Stimulated activated CD8-positive, alpha-beta memory T cell treated with anti-CD3 and anti-CD28 coated beads, Interleukin-2, amount 100 ng/mL, for 48 hours (primary cell): Measurements from ENCODE around the gene TBX6.
"Not testable (repeated sequence)": the region's sequence is repeated elsewhere in the genome, so short reads cannot be mapped to it uniquely, and the experiment has no call there.

Experiments used
- DNase-seq, 2 donors: peaks; one replicate each; pipeline ENCODE4 v3.0.0-alpha.2; 2020; ENCODE audit warnings: low read depth in 2 of 2

TBX6 gene, protein sequence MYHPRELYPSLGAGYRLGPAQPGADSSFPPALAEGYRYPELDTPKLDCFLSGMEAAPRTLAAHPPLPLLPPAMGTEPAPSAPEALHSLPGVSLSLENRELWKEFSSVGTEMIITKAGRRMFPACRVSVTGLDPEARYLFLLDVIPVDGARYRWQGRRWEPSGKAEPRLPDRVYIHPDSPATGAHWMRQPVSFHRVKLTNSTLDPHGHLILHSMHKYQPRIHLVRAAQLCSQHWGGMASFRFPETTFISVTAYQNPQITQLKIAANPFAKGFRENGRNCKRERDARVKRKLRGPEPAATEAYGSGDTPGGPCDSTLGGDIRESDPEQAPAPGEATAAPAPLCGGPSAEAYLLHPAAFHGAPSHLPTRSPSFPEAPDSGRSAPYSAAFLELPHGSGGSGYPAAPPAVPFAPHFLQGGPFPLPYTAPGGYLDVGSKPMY

DNA sequence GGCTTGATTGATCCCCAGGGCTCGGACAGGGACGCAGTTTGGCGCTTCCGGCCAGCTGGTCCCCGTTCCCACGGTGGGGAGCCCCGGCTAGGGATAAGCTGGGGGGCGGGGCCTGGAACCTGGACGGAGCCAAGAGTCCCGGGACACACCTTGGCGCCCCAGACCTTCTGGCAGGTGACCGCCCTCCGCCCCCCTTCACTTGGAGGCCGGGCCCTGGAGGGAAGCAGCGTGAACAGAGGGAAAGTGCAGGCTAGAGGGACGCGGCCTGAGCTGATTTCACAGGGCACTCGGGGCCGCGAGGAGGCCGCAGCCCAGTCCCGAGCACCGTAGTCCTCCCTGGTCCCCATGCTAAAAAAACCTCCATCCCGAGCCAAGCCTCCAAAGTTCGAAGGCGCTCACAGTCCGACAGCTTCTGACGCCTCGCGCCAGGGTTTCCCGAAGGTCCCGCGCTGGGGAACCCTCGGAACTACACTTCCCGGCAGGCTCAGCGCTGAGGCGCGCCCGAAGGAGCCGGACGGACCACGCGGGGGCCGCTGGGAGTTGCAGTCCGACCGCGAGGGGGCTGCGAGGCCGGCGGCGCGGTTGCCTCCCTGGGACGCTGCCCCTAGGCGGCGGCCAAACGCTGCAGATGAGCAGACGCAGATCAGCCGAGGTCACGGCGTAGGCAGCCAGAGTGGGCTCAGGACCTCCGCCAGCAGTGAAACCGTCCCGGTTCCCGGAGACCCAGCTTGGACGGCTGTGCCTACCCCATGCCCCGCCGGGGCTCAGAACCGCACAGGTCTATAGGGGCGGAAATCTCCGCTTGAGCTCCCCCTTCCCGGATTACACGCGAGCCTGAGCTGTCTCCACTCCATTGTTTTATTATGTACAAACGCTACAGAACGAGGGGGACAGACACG, at the start of gene TBX6:
Gene TBX6, minus strand, starts transcription at position 451 of the 899 bp plus-strand sequence. CDS start 731 bp downstream, outside the sequence.
- DNase-seq, result peak; percentile 89 to 95

DNA sequence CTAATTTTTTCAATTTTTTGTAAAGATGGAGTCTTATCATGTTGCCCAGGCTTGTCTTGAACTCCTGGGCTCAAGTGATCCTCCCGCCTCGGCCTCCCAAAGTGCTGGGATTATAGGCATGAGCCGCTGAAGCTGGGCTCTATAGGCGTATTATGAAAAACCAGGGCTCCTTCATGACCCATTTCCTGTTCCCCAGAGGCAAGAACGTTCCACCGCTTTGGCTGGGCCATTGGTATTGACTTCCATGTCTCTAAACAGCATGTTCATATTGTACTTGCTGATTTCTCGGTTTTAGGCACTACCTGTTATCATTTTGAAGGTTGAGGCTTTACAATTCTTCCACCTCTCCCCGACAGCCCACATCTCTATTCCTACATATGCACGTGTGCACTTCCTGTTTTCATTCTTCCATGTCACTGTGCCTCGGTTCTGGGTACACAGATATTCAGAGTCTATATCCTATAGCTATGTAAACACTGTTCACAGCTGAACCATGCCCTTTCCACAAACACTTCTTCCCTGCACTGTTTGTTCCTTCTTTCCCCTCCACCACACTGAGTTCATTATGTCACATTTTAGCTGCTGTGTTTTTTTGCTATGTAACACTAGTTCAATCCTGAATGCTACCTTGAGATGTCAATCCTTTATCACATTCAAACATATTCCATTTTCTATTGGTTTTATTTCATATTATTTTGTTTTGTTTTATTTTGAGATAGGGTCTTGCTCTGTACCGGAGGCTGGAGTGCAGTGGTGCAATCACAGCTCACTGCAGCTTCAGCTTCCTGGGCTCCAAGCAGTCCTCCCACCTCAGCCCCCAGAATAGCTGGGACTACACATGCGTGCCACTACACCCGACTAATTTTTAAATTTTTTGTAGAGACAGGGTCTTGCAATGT, 48.1 kb upstream of the TBX6 start:
- no peak for DNase-seq

DNA sequence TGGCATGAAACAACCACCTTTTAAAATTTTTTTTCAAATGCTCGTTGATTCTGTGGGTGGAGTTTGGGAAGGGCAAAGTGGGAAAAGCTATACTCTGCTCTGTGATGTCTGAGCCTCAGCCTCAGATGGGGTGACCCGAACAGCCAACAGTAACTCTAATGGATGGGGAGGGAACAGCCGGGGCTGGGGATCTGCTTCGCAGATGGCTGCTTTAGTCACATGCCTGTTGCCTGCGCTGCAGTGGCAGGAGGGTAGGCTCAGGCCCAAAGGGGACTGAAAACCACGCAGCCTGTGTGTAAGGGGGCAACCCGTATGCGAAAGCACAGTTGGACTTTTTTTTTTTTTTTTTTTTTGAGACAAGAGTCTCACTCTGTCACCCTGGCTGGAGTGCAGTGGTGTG, 46.2 kb upstream of the TBX6 start:
- no peak for DNase-seq

DNA sequence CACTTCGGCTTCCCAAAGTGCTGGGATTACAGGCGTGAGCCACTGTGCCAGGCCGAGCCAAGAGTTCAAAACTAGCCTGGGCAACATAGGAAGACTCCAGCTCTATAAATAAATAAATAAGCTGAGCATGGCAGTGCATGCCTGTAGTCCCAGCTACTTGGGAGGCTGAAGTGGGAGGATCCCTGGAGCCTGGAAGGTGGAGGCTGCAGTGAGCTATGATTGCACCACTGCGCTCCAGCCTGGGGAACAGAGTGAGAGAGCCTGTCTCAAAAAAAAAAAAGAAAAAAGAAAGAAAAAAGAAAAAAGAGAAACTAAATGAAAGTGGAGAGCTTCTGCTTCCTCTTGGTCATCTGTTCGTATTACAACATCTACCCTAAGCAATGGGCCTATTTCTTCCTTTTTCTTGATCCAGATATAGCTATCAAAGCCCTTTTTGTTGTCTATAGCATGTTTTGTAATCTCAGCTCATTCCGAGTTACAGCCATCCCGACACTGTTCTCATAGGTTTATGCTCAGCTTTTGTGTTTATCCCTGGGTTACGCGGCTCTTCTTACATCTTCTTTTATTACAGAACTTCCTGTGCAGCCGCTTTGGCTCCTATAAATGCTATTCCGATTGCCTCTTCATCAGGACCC, 45.4 kb upstream of the TBX6 start:
- no peak for DNase-seq

DNA sequence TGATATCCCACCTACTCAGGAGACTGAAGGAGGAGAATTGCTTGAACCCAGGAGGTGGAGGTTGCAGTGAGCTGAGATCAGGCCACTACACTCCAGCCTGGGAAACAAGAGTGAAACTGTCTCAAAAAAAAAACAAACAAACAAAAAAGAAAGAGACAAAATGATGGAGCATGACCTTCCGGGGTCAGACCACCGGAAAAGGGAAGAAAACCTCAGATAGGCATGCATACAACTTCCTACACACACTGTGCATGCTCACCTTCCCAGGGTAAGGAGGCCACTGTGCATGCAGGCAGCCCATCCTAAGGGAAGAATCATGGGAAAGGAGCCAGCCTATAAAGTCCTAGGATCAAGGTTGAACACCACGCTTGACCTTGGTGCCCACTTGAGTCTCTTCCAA, 40.9 kb upstream of the TBX6 start:
- DNase-seq, result no peak

DNA sequence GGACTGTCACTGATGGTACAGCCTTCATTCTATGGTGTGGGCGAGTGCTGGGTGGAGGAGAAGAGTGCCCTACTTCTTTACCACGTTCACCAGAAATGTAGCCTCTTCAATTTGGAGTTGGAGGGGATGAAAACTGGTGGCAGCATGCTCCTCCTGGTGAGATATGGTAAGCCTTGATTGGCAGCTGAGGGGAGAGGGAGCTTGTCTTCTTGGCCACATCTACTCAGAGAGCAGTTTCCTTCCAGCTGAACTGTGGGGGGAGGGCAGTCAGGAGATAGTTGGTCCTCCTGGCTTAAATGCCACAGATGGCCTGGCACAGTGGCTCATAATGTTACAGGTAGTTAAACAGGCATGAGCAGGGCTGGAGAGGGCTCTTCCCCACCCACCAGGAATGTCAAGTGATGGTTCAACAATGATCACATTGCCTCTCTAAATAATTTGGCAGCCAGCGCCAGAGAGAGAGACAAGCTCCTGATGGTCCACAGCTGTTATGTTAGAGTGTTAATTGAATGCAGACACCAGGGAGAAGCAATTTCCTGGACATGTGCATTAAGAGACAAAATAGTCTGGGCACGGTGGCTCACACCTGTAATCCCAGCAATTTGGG, 40.2 kb upstream of the TBX6 start:
- DNase-seq, result no peak

DNA sequence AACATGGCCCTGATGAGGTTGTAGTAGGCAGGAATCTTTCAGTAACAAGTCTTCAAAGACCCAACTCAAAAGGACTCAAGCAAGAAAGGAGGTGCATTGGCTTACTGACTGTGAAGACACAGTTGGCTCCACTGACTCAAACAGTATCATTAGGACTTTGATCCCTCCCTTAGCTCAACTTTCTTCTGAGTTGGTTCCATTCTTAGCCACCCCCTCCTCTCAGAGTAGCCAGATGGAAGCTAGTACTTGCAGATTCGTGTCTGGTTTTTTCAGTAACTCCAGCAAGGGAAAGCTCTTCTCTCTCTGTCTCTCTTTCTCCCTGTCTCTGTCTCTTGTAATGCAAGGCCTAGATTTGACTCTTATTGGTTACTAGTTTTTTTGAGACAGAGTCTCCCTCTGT, 36.3 kb upstream of the TBX6 start:
- no peak for DNase-seq

DNA sequence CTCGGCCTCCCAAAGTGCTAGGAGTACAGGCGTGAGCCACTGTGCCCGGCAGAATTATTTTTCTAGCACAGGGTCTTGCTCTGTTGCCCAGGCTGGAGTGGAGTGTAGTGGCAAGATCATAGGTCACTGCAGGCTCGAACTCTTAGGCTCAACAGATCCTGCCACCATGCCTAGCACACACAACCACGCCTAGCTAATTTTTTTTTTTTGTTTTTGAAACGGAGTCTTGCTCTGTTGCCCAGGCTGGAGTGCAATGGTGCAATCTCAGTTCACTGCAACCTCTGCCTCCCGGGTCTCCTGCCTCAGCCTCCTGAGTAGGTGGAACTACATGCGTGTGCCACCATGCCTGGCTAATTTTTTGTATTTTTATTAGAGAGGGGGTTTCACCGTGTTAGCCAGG, 34.0 kb upstream of the TBX6 start:
- DNase-seq, result not testable (repeated sequence)

DNA sequence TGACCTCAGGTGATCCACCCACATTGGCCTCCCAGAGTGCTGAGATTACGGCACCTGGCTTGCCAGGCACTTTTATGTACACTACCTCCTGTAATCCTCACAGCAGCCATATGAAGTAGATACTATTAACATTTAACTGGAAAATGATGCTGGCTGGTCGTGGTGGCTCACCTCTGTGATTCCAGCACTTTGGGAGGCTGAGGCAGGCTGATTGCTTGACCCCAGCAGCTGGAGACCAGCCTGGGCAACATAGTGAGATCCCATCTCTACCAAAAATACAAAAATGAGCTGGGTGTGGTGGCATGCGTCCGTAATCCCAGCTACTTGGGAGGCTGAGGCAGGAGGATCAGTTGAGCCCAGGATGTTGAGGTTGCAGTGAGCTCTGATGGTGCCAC, 33.3 kb upstream of the TBX6 start:
- no peak for DNase-seq

DNA sequence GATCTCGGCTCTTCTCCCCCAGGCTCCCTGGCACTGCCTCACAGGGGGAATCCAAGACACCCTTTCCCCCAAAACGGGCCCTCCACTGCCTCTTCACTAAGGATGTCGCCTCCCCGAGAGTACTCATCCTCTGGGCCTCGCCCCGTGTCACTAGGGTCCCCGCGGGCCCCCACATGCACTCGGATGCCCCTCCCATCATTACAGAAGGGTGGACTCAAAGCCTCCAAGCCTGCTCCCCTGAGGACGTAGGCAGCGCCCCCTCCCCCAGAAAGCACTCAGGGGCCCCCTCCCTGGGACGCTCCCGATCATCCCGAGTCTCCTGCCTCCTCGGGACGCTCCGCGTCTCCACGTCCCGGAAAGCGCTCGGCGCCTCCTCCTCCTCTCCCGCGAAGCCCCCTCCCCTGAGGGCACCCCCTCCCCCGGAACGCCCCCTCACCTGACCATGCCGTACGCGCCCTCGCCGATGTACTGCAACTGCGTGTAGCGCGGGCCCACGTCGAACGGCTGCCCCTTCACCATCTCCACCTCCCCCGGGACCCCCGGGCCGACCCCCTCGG, 31.0 kb upstream of the TBX6 start:
- DNase-seq, result no peak

DNA sequence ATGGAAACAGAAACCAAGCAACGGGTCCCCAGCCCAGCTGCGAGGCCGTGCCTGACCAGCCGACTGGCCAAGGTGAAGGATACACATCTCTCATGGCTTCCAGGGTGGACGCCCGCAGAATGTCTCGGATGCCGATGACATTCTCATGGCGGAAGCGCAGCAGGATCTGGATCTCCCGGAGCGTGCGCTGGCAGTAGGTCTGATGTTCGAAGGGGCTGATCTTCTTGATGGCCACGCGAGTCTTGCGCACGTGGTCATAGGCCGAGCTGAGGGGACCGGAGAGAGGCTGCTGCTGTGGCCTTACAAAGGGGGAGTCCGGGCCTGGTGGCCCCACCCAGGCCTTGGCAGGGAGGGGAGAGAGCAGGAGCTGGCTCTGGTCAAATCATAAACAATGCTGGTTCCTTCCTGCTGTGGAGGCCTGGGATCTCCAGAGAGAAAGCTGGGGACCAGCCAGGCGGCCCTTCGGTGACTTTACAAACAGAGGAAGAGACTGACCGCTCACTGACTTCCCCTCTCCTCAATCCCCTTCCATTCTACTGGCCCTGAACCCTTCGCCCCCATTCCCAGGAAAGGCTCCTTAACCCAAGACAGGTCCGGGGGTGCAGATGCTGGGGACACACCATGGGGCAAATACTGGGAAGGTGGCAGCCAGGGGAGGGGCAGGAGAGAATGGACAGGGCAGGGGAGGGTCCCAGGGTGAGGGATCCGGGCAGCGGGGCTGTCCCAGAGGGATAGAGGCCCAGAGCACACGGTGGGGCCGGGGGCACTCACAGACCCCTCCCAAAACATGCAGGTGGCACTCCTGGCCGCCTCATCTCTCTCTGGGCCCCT, 30.2 kb upstream of the TBX6 start:
- DNase-seq, result no peak

DNA sequence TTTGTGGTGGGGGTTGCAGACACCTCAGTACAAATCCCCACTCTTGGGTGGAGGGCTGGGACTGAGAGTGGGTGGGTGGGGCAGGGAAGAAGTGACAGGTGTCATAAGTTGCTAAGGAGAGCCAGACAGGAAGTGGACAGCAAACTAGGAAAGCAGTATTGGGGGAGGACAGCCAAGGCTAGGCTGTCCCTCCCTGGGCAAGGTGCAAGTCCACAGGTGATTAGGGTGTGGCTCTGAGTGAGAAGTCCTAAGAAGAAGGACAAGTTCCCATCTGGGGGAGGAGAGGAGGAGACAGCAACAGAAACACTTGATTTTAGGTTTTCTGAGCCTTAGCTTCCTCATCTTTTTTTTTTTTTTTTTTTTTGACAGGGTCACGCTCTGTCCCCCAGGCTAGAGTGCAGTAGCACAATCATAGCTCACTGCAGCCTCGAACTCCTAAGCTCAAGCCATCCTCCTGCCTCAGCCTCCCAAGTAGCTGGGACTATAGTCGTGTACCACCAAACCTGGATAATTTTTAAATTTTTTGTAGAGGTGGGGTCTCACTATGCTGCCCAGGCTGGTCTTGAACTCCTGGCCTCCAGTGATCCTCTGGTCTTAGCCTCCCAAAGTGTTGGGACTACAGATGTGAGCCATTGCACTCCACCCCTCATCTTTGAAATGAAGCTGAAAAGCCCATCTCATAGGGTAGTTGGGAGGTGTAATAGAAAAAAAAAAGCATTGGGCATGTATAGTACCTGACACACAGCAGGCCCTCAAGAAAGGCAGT, 28.8 kb upstream of the TBX6 start:
- no peak for DNase-seq

DNA sequence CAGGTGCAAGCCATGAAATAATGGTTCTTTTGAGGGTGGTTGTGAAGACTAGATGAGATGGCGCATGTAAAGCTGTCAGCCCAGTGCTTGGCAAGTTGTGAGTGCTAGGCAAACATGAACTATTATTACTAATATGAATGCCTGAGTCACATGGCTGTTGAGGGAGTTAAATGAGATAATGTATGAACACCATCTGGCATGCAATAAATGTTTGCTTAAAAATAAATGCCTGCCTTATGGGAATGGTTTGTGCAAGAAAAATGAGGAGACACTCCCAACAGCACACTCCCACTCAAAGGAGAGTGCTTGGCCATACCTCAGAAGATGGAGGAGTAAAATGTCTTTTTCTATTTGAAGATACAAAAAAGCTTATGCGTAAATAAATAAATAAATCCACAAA, 27.7 kb upstream of the TBX6 start:
- no peak for DNase-seq

DNA sequence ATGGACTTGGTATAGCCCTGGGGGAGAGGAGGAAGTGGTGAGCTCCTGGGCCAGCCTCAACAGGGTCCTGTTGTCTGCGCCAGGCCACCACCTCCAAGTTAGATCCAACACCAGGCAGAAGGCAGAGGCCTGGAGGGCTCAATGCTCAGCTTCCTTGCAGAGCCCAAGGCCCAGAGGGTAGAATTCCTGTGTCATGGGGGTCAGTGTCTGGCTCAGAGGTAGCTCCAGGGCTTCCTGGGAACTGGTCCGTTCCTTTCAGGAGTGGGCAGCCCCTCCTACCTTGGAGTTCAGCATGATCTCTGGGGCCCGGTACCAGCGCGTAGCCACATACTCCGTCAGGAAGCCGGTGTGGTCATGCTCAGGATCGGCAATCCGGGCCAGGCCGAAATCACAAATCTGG, 26.0 kb upstream of the TBX6 start:
- no peak for DNase-seq

DNA sequence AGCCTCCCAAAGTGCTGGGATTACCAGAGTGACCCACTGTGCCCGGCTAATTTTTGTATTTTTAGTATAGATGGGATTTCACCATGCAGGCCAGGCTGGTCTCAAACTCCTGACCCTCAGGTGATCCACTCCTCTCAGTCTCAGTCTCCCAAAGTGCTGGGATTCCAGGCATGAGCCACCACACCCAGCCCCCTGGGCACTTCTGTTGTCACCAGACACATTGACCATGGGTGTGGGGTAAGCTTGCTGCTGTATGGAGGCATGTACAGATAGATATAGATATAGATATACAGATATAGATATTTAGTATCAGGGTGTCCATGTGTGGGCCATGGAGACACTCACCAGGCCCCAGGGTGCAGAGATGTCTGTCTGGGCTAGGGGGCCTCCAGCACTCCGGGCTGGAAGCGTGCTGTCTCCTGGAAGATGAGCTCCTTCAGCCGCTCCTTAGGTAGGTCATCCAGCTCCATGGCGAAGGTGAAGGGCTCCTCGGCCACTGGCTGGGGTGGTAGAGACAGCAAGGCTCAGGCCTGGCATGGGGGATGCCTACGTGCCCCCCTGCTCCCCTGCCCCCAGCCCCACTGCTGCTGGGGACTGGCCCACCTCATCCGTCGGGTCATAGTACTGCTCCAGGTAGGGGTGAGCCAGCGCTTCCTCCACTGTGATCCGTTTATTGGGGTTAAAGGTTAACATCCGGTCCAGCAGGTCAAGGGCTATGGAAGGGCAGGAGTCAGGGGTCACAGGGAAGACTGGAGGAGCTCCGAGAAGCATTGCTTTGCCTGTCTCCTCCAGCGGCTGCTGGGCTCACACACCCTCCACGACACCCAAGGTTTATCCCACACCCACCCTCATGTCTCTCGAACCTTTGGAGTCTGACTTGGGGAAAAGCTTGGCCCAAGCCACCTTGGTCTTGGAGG, 24.8 kb upstream of the TBX6 start:
- no peak for DNase-seq

DNA sequence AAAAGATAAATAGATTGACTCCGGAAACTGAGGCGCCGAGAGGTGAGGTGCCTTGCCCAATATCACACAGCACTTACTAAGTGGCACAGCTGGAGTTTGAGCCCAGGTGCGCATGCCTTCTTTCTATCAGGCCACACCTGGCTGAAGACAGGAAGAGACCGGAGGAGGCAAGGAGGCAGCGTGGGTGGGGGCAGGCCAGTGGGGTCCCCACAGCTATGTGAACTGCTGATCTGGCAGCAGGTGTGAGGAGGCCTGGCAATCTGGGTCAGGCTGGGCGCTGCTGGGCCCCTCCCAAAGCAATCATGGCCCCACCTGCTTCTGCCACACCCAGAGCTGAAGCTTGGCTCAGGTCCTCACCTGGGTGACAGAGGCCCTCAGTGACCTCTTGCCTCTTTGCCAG, 23.5 kb upstream of the TBX6 start:
- DNase-seq, result no peak

DNA sequence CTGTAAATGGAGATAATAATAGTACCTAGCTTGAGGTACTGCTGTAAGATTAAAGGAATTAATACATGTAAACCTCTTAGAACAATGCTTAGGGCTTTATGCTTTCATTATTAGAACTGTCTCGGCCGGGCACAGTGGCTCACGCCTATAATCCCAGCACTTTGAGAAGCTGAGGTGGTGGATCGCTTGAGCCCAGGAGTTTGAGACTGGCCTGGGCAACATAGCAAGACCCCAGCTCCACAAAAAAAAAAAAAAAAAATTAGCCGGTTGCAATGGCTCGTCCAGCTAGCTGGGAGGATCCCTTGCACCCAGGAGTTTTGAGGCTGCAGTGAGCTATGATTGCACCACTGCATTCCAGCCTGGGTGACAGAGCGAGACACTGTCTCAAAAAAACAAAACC, 23.1 kb upstream of the TBX6 start:
- DNase-seq, result not testable (repeated sequence)

DNA sequence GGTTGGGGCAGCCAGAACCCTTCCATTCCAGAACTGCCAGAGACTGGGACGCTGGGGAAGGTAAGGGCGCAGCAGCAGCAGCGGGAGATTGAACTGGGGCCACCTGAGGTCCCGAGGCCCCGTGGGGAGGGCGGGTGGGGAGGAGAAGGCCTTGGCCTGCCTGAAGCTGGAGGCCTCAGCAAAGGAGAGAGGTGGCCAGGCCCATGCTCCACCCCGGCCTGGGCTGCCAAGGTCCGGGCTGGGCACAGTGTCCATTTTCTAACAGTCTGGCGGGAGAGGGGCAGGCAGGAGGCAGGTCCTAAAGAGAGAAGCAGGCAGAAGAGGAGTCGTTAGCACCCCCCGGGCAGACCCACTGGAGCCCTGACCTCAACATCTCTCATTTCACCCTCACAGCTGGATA, 22.7 kb upstream of the TBX6 start:
- no peak for DNase-seq
